ENCODE measurements around the gene RTP2.

DNA sequence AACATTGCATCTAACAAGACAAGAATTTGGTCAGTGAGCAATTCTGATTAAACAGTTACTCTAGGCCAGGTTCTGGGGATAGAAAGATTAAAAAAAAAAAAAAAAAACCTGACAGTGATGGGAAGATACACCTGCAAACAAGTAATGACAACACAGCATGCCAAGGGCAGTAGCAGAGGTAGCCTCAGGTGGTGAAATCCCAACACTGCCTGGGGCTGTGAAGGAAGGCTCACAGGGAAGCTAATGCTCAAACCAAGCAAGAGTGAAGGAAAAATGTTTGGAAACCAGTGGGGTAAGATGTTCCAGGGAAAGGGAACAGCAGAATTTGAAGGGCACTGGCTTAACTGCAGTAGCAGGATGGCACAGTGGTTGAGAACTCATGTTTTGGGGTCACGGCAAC, 8.9 kb downstream of the RTP2 start:
- TF ChIP-seq, protein P1, sequence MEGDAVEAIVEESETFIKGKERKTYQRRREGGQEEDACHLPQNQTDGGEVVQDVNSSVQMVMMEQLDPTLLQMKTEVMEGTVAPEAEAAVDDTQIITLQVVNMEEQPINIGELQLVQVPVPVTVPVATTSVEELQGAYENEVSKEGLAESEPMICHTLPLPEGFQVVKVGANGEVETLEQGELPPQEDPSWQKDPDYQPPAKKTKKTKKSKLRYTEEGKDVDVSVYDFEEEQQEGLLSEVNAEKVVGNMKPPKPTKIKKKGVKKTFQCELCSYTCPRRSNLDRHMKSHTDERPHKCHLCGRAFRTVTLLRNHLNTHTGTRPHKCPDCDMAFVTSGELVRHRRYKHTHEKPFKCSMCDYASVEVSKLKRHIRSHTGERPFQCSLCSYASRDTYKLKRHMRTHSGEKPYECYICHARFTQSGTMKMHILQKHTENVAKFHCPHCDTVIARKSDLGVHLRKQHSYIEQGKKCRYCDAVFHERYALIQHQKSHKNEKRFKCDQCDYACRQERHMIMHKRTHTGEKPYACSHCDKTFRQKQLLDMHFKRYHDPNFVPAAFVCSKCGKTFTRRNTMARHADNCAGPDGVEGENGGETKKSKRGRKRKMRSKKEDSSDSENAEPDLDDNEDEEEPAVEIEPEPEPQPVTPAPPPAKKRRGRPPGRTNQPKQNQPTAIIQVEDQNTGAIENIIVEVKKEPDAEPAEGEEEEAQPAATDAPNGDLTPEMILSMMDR (conservative IDR thresholded peaks at IDR 0.05; ENCODE audit: low read depth, low read length): no peak
- TF ChIP-seq RAD21 (IDR thresholded peaks at IDR 0.05; ENCODE audit: low read length) (no peak), MXI1 (IDR thresholded peaks at IDR 0.05; ENCODE audit: borderline replicate concordance, low read depth, low read length) (no peak), POLR2A (IDR thresholded peaks at IDR 0.05; ENCODE audit: low read depth, low read length) (no peak), MAFK (IDR thresholded peaks at IDR 0.05; ENCODE audit: low read depth, low read length) (no peak), USF2 (IDR thresholded peaks at IDR 0.05; ENCODE audit: low read depth, low read length) (no peak), CEBPB (IDR thresholded peaks at IDR 0.05; ENCODE audit: low read depth, low read length) (no peak), RCOR1 (IDR thresholded peaks at IDR 0.05; ENCODE audit: insufficient replicate concordance, low read length) (no peak), FOS (IDR thresholded peaks at IDR 0.05; ENCODE audit: low read depth, low read length) (no peak), MAZ (IDR thresholded peaks at IDR 0.05; ENCODE audit: borderline replicate concordance, low read depth, low read length) (no peak)
- TF ChIP-seq, protein P2, sequence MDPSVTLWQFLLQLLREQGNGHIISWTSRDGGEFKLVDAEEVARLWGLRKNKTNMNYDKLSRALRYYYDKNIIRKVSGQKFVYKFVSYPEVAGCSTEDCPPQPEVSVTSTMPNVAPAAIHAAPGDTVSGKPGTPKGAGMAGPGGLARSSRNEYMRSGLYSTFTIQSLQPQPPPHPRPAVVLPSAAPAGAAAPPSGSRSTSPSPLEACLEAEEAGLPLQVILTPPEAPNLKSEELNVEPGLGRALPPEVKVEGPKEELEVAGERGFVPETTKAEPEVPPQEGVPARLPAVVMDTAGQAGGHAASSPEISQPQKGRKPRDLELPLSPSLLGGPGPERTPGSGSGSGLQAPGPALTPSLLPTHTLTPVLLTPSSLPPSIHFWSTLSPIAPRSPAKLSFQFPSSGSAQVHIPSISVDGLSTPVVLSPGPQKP (IDR thresholded peaks at IDR 0.05; ENCODE audit: borderline replicate concordance, low read depth, low read length): no peak
